ENCODE data around the gene ICA1L.
"Not testable (repeated sequence)": the region's sequence is repeated elsewhere in the genome, so short reads cannot be mapped to it uniquely, and the experiment has no call there.

ICA1L gene

DNA sequence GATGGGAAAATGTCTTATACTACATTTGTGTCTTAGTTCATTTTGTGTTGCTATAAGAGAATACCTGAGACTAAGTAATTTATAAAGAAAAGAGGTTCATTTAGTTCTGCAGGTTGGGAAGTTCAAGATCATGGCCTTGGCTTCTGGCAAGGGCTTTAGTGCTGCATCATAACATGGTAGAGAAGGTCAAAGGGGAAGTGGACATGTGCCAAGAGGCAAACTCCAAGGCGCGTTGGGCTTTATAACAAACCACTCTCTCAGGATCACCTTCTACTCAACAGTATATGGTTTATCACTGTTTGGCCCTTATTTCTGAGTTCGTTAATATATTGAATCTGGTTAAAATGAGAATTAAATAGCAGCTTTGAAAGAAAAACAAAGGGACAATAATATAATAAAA lies 58.2 kb downstream of the ICA1L start:
- ChIA-PET POLR2A (no interaction called here), CTCF (interaction anchor here (0.9 kb wide), 1 partner anchor 240 kb away, joined by 3 read pairs; no protein-coding TSS in a partner anchor)
- H3K27me3 ChIP-seq (replicated peaks in 2 of 5; ENCODE audit: control insufficient read depth in 4 of 5, insufficient read depth in 5 of 5, low read length in 4 of 5) = no peaks in the 10 kb centered on the region
- H3K27ac ChIP-seq (ENCODE audit: insufficient read depth in 1 of 2, low read depth in 1 of 2, low read length in 2 of 2, poor library complexity in 1 of 2, severe bottlenecking in 2 of 2) = no peak overlapping the region
- no peak overlapping the region for H3K4me3 ChIP-seq (ENCODE audit: control insufficient read depth in 1 of 7, extremely low read depth in 1 of 7, insufficient read depth in 4 of 7, low read depth in 2 of 7, low read length in 6 of 7)
- no peak for DNase-seq
- H3K4me1 ChIP-seq (ENCODE audit: control extremely low read depth in 1 of 4, control insufficient read depth in 4 of 4, insufficient read depth in 4 of 4, low read length in 3 of 4) = no peaks in the 10 kb centered on the region
- no CpG with 5 or more reads among the region's 3 CpGs for WGBS (ENCODE audit: insufficient coverage)
- peaks cover 0 to 5% (median 0%) of the 10 kb centered on the region in 4 experiments for H3K36me3 ChIP-seq (ENCODE audit: control insufficient read depth in 4 of 4, insufficient read depth in 4 of 4, low read length in 3 of 4)
- peaks cover 0 to 7% (median 2%) of the 10 kb centered on the region in 5 experiments for H3K9me3 ChIP-seq (ENCODE audit: control extremely low read depth in 1 of 5, control insufficient read depth in 4 of 5, insufficient read depth in 2 of 5, low read depth in 1 of 5, low read length in 4 of 5)

- no peak overlapping the region for H3K27ac ChIP-seq (ENCODE audit: insufficient read depth in 1 of 2, low read depth in 1 of 2, low read length in 2 of 2, poor library complexity in 1 of 2, severe bottlenecking in 2 of 2)
- DNase-seq = no peak
- no peaks in the 10 kb centered on the region for H3K36me3 ChIP-seq (ENCODE audit: control insufficient read depth in 4 of 4, insufficient read depth in 4 of 4, low read length in 3 of 4)
- no peaks in the 10 kb centered on the region for H3K27me3 ChIP-seq (replicated peaks in 2 of 5; ENCODE audit: control insufficient read depth in 4 of 5, insufficient read depth in 5 of 5, low read length in 4 of 5)
- WGBS (ENCODE audit: insufficient coverage) = 100% methylated on average over 1 of the region's 3 CpGs
- CTCF ChIA-PET = no interaction called here
- no peaks in the 10 kb centered on the region for H3K4me1 ChIP-seq (ENCODE audit: control extremely low read depth in 1 of 4, control insufficient read depth in 4 of 4, insufficient read depth in 4 of 4, low read length in 3 of 4)
- POLR2A ChIA-PET = no interaction called here
- H3K4me3 ChIP-seq (ENCODE audit: control insufficient read depth in 1 of 7, extremely low read depth in 1 of 7, insufficient read depth in 4 of 7, low read depth in 2 of 7, low read length in 6 of 7) = no peak overlapping the region
- H3K9me3 ChIP-seq (ENCODE audit: control extremely low read depth in 1 of 5, control insufficient read depth in 4 of 5, insufficient read depth in 2 of 5, low read depth in 1 of 5, low read length in 4 of 5) = peaks cover 0 to 4% (median 1%) of the 10 kb centered on the region in 5 experiments
These were observed 62.8 kb downstream of the ICA1L start for GRCh38 chr2:202808754-202809153.

DNA sequence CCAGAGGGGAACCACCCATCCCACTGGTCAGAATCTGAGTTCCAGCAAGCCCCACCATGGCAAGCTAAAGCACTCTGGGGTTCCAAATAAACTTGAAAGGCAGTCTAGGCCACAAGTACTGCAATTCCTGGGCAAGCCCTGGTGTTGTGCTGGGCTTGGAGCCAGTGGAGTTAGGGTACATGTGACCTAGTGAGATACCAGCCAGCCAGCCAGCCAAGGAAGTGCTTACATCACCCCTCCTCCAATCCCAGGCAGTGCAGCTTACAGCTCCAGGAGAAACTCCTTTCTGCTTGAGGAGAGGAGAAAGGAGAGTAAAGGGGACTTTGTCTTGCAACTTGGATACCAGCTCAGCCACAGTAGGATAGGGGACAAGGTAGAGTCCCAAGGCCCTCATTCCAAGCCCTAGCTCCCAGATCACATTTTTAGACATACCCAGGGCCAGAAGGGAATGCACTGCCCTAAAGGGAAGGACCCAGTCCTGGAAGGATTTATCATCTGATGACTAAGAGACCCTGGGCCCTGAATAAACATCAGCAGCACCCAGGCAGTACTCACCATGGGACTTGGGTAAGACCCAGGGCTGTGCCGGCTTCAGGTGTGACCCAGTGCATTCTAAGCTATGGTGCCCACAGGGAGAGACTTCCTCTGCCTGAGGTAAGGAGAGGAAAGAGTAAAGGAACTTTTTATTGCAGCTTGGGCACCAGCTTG lies 64.0 kb downstream of the ICA1L start:
- WGBS (ENCODE audit: insufficient coverage) = no CpG with 5 or more reads among the region's 1 CpG
- H3K27me3 ChIP-seq (replicated peaks in 2 of 5; ENCODE audit: control insufficient read depth in 4 of 5, insufficient read depth in 5 of 5, low read length in 4 of 5); H3K9me3 ChIP-seq (ENCODE audit: control extremely low read depth in 1 of 5, control insufficient read depth in 4 of 5, insufficient read depth in 2 of 5, low read depth in 1 of 5, low read length in 4 of 5); H3K4me1 ChIP-seq (ENCODE audit: control extremely low read depth in 1 of 4, control insufficient read depth in 4 of 4, insufficient read depth in 4 of 4, low read length in 3 of 4); POLR2A ChIA-PET; CTCF ChIA-PET; H3K27ac ChIP-seq (ENCODE audit: insufficient read depth in 1 of 2, low read depth in 1 of 2, low read length in 2 of 2, poor library complexity in 1 of 2, severe bottlenecking in 2 of 2); H3K4me3 ChIP-seq (ENCODE audit: control insufficient read depth in 1 of 7, extremely low read depth in 1 of 7, insufficient read depth in 4 of 7, low read depth in 2 of 7, low read length in 6 of 7); DNase-seq; H3K36me3 ChIP-seq (ENCODE audit: control insufficient read depth in 4 of 4, insufficient read depth in 4 of 4, low read length in 3 of 4): not testable (repeated sequence)

DNA sequence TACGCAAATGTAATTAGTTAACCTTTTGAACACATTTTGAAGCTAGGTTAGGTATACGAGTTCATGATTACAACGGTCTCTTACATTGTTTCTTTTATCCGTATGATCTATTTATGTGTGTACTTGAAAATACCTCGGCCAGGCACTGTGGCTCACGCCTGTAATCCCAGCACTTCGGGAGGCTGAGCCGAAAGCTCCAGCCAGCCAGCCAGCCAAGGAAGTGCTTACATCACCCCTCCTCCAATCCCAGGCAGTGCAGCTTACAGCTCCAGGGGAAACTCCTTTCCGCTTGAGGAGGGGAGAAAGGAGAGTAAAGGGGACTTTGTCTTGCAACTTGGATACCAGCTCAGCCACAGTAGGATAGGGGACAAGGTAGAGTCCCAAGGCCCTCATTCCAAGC lies 65.7 kb downstream of the ICA1L start:
- H3K27me3 ChIP-seq (replicated peaks in 2 of 5; ENCODE audit: control insufficient read depth in 4 of 5, insufficient read depth in 5 of 5, low read length in 4 of 5); CTCF ChIA-PET; H3K9me3 ChIP-seq (ENCODE audit: control extremely low read depth in 1 of 5, control insufficient read depth in 4 of 5, insufficient read depth in 2 of 5, low read depth in 1 of 5, low read length in 4 of 5); H3K36me3 ChIP-seq (ENCODE audit: control insufficient read depth in 4 of 4, insufficient read depth in 4 of 4, low read length in 3 of 4); H3K4me1 ChIP-seq (ENCODE audit: control extremely low read depth in 1 of 4, control insufficient read depth in 4 of 4, insufficient read depth in 4 of 4, low read length in 3 of 4); DNase-seq; POLR2A ChIA-PET; H3K4me3 ChIP-seq (ENCODE audit: control insufficient read depth in 1 of 7, extremely low read depth in 1 of 7, insufficient read depth in 4 of 7, low read depth in 2 of 7, low read length in 6 of 7); H3K27ac ChIP-seq (ENCODE audit: insufficient read depth in 1 of 2, low read depth in 1 of 2, low read length in 2 of 2, poor library complexity in 1 of 2, severe bottlenecking in 2 of 2): not testable (repeated sequence)
- WGBS (ENCODE audit: insufficient coverage) = 100% methylated on average over 8 of the region's 9 CpGs

DNA sequence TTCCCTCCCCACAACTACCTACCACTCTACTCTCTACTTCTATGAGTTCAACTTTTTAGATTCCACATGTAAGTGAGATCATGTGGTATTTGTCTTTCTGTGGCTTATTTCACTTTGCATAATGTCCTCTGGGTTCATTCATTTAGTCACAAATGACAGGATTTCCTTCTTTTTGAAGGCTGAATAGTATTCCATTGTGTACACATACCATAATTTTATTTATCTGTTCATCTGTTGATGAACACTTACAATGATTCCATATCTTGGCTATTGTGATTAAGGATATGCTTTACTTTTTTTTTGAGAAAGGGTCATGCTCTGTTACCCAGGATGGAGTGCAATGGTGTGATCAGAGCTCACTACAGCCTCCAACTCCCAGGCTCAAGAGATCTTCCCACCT lies 73.6 kb downstream of the ICA1L start:
- H3K27me3 ChIP-seq (replicated peaks in 2 of 5; ENCODE audit: control insufficient read depth in 4 of 5, insufficient read depth in 5 of 5, low read length in 4 of 5) = no peaks in the 10 kb centered on the region
- H3K4me1 ChIP-seq (ENCODE audit: control extremely low read depth in 1 of 4, control insufficient read depth in 4 of 4, insufficient read depth in 4 of 4, low read length in 3 of 4) = no peaks in the 10 kb centered on the region
- peaks cover 0 to 6% (median 0%) of the 10 kb centered on the region in 5 experiments for H3K9me3 ChIP-seq (ENCODE audit: control extremely low read depth in 1 of 5, control insufficient read depth in 4 of 5, insufficient read depth in 2 of 5, low read depth in 1 of 5, low read length in 4 of 5)
- peaks cover 0 to 5% (median 0%) of the 10 kb centered on the region in 4 experiments for H3K36me3 ChIP-seq (ENCODE audit: control insufficient read depth in 4 of 4, insufficient read depth in 4 of 4, low read length in 3 of 4)
- no peak overlapping the region for H3K4me3 ChIP-seq (ENCODE audit: control insufficient read depth in 1 of 7, extremely low read depth in 1 of 7, insufficient read depth in 4 of 7, low read depth in 2 of 7, low read length in 6 of 7)
- POLR2A ChIA-PET = no interaction called here
- DNase-seq = no peak
- H3K27ac ChIP-seq (ENCODE audit: insufficient read depth in 1 of 2, low read depth in 1 of 2, low read length in 2 of 2, poor library complexity in 1 of 2, severe bottlenecking in 2 of 2) = no peak overlapping the region
- CTCF ChIA-PET = no interaction called here

- CTCF ChIA-PET = no interaction called here
- H3K27me3 ChIP-seq (replicated peaks in 2 of 5; ENCODE audit: control insufficient read depth in 4 of 5, insufficient read depth in 5 of 5, low read length in 4 of 5) = no peaks in the 10 kb centered on the region
- no peak overlapping the region for H3K27ac ChIP-seq (ENCODE audit: insufficient read depth in 1 of 2, low read depth in 1 of 2, low read length in 2 of 2, poor library complexity in 1 of 2, severe bottlenecking in 2 of 2)
- WGBS (ENCODE audit: insufficient coverage) = 86% methylated on average over 1 of the region's 2 CpGs
- peaks cover 4 to 20% (median 6%) of the 10 kb centered on the region in 4 experiments for H3K36me3 ChIP-seq (ENCODE audit: control insufficient read depth in 4 of 4, insufficient read depth in 4 of 4, low read length in 3 of 4)
- no peaks in the 10 kb centered on the region for H3K9me3 ChIP-seq (ENCODE audit: control extremely low read depth in 1 of 5, control insufficient read depth in 4 of 5, insufficient read depth in 2 of 5, low read depth in 1 of 5, low read length in 4 of 5)
- POLR2A ChIA-PET = no interaction called here
- no peaks in the 10 kb centered on the region for H3K4me1 ChIP-seq (ENCODE audit: control extremely low read depth in 1 of 4, control insufficient read depth in 4 of 4, insufficient read depth in 4 of 4, low read length in 3 of 4)
- H3K4me3 ChIP-seq (ENCODE audit: control insufficient read depth in 1 of 7, extremely low read depth in 1 of 7, insufficient read depth in 4 of 7, low read depth in 2 of 7, low read length in 6 of 7) = no peak overlapping the region
- no peak for DNase-seq
These were observed 80.9 kb downstream of the ICA1L start for GRCh38 chr2:202790676-202791075.

DNA sequence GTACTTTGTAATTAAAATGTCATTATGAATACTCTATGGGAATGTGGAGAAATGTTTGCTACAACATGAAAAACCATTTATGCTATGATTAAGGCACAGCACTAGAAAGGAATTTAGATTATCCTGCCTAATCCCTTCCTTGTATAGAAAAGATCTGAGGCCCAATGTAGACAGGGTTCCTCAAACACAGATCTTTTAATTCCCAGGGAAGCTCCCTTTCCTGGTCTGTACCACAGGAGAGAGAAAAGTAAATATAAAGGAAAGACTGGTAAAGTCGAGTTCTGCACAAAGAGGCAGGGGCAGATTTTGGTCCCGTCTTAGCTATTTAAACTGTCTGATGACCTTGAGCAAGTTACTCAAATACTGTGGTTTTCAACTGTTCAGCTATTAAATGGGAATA lies 84.7 kb downstream of the ICA1L start:
- H3K9me3 ChIP-seq (ENCODE audit: control extremely low read depth in 1 of 5, control insufficient read depth in 4 of 5, insufficient read depth in 2 of 5, low read depth in 1 of 5, low read length in 4 of 5) = no peaks in the 10 kb centered on the region
- no peak overlapping the region for H3K4me3 ChIP-seq (ENCODE audit: control insufficient read depth in 1 of 7, extremely low read depth in 1 of 7, insufficient read depth in 4 of 7, low read depth in 2 of 7, low read length in 6 of 7)
- whole genome bisulfite sequencing (ENCODE audit: insufficient coverage) = 92% methylated on average over 2 of the region's 2 CpGs
- H3K27me3 ChIP-seq (replicated peaks in 2 of 5; ENCODE audit: control insufficient read depth in 4 of 5, insufficient read depth in 5 of 5, low read length in 4 of 5) = no peaks in the 10 kb centered on the region
- H3K27ac ChIP-seq (ENCODE audit: insufficient read depth in 1 of 2, low read depth in 1 of 2, low read length in 2 of 2, poor library complexity in 1 of 2, severe bottlenecking in 2 of 2) = no peak overlapping the region
- ChIA-PET CTCF (no interaction called here), POLR2A (no interaction called here)
- no peak for DNase-seq
- no peaks in the 10 kb centered on the region for H3K4me1 ChIP-seq (ENCODE audit: control extremely low read depth in 1 of 4, control insufficient read depth in 4 of 4, insufficient read depth in 4 of 4, low read length in 3 of 4)
- peaks cover 4 to 37% (median 6%) of the 10 kb centered on the region in 4 experiments for H3K36me3 ChIP-seq (ENCODE audit: control insufficient read depth in 4 of 4, insufficient read depth in 4 of 4, low read length in 3 of 4)
